Renal cortical epithelial cell (primary cell): ENCODE results near the gene IFT22. TPM values are rescaled to one million over a fixed set of nuclear protein-coding genes. Genes with fewer than 3 reads are reported as not detected.
A peak's percentile ranks its signal among the peaks of the same experiment; 100 is the strongest.

Source experiments
- DNase-seq: peaks from one replicate; pipeline ENCODE4 v3.0.0-alpha.2; 2011; ENCODE audit warnings: low read depth
- total RNA-seq: library from RNA; depleted of rRNA; stranded (reverse); fragments of >200 nt; gene quantifications from 2 replicates; pipeline ENCODE4 v1.2.3, GENCODE V29; 2014

IFT22 gene
- total RNA-seq, 1 donor from 2014 or later, result 65.0 TPM

DNA sequence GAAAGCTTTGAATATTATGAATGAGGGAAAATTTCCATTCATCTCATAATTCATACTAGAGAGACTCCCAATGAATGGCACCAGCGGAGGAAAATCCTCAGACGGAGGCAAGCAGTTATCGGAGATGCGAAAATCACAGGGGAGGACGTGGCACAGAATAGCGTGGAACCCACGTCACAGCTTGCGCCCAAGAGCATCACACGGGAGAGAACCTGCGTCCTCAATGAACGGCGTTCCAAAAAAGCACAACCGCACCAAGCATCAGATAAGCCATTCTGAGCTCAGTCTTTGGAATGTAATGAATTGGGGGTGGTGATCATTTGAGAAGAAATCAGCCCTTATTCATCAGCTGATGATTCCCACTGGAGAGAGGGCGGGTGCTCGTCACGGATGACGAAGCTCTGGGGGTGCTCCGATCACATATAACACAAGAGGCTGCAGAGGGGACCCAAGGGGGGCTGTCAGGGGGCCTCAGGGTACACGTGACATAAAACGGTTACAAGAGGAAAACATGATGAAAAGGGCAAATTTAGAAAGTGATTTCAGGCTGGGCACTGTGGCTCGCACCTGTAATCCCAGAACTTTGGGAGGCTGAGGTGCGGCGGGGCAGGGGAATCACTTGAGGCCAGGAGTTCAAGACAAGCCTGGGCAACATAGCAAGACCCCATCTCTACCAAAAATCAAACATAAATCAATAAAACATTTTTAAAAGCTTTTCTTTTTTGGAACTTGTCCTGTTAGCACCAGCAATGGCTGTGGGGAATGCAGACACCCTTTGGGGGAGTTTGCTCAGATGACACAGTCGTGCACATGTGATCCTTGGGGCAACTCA lies 42.9 kb downstream of the IFT22 start:
- no peak for DNase-seq

DNA sequence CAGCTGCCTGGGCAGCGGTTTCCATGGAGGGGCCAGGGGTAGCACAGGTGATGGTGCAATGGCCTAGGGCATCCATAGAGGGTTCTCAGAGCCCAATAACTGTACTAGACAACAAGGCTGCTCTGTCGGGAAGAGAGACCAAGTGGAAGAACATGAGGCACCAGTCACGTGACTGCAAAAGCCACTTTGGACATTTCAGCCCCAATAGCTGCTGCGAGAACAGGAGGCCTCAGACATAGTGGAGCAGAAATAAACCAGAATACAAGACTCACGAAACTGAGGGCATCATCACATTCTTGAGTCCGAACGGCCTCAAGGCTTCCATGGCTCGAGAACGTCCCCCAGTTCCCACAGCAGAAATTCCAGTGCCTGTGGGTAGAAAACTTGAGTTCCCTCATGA lies 44.5 kb downstream of the IFT22 start:
- DNase-seq, result no peak

DNA sequence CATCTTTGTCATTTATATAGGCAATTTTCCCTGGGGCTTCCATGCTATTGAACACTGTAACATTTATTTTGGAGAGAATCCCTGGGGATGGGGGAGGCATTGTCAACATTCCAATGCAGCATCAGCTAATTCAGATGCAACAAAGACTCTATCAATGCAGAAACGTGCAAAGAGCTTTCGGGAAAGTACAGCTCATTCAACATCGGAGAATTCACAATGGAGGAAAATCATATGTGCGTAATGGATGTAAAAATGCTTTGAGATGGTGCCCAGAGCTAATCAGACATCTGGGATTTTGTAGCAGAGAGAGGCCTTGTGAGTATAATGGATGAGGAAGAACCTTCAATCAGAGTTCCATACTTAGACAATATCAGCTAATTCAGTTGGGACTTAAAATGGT lies 48.4 kb downstream of the IFT22 start:
- no peak for DNase-seq

DNA sequence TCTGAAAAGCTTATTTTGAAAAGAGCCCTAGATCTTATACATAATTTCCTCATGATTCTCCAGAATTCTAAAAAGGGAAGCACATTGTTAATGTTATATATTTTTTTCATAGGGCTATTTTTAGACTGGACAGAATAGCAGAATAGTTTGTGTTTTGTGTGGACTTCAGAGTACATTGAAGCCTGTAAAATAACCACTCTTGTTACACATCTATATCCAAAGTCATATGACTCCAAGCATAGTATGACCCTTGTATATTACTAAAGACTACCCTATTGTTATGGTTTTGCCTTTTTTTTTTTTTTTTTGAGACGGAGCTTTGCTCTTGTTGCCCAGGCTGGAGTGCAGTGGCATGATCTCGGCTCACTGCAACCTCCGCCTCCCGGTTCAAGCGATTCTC lies 50.6 kb downstream of the IFT22 start:
- DNase-seq, result no peak

DNA sequence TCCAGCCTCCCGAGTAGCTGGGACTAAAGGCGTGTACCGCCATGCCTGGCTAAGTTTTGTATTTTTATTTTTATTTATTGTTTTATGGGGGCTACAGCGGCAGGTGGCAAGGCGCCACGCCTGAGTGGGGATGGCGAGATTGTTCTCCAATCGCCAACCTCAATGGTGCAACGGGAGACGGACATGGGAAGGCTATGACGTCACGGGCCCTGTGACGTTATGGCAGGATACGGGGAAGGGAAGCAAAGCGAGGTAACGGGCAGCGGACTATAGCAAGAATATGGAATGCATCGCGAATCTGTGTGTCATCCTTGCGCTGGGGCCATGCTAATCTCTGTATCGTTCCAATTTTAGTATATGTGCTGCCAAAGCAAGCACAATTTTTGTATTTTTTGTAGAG lies 51.9 kb downstream of the IFT22 start:
- DNase-seq, result no peak

DNA sequence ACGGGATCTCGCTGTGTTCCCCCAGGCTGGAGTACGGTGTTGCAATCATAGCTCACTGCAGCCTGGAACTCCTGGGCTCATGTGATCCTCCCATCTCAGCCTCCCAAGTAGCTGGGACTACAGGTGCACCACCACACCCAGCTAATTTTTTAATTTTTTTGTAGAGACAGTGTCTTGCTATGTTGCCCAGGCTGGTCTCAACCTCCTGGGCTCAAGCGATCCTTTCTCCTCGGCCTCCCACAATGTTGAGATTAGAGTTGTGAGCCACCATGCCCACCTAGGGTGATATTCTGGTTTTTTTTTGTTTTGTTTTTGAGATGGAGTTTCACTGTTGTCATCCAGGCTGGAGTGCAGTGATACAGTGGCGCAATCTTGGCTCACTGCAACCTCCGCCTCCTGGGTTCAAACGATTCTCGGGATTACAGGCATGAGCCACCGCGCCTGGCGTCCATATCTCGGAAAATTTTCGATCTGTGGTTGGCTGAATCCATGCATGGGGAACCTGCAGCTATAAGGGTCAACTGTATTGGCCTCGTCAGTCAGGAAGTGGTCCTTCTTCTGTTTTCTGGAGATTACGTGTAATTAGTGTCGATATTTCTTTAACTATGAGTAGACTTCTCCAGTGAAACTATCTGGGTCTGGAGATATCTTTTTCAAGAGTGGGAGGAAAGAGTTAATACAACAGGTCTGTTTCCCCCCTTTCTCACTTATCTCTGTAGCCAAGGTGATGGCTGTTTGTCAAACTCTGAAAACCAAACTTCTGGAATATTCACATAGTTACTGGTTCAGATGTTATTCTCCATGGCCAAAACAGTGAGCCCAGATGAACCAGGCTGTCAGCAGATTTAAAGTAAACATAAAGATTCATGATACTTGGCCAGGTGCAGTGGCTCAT lies 55.7 kb downstream of the IFT22 start:
- DNase-seq, result no peak

DNA sequence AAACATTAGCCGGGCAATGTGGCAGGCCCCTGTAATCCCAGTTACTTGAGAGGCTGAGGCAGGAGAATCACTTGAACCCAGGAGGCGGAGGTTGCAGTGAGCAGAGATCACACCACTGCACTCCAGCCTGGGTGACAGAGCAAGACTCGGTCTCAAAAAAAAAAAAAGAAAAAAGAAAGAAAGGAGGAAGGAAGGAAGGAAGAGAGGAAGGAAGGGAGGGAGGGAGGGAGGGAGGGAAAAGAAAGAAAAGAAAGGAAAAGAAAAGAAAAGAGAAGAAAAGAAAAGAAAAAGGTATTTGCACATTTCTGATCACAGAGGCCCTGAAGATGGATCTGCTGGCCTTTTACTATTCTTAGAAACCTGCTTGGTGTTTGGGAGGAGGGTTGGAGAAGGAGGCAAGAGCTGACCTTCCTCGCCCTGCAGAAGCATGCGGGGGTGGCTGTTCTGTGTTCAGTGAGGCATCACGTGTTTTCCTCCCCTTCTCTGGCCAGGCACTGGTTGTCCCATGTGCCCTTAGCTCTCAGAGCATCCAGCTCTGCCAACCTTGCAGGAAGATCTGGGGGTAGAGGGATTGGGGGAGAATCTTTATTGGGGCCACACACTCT lies 57.4 kb downstream of the IFT22 start:
- DNase-seq, result peak; percentile 68

Other genes with a start within 250 kb of the IFT22 start
- gene TRIM56, start 236.3 kb downstream of the IFT22 start, total RNA-seq, result 18.6 and 43.8 TPM in 2 replicates
- 860 and 1,733 TPM in 2 replicates for gene SERPINE1, start 194.7 kb downstream of the IFT22 start, total RNA-seq
- 137 and 326 TPM in 2 replicates for gene AP1S1, start 167.3 kb downstream of the IFT22 start, total RNA-seq
- 0.05 and 1.2 TPM in 2 replicates for gene VGF, start 156.2 kb downstream of the IFT22 start, total RNA-seq
- gene NAT16, start 141.5 kb downstream of the IFT22 start, total RNA-seq, result not detected in 2 replicates
- gene MOGAT3, start 120.8 kb downstream of the IFT22 start, total RNA-seq, result not detected in 2 replicates
- 31.3 and 55.8 TPM in 2 replicates for gene PLOD3, start 104.2 kb downstream of the IFT22 start, total RNA-seq
- 51.5 and 160 TPM in 2 replicates for gene ZNHIT1, start 103.6 kb downstream of the IFT22 start, total RNA-seq
- gene CLDN15, start 84.0 kb downstream of the IFT22 start, total RNA-seq, result 0.69 and 1.9 TPM in 2 replicates
- 193 and 303 TPM in 2 replicates for gene FIS1, start 76.7 kb downstream of the IFT22 start, total RNA-seq
- gene COL26A1, start 41.1 kb upstream of the IFT22 start, total RNA-seq, result 2.2 TPM in 1 of 2 replicates, not detected in the other